GM18505 (cell line): ENCODE results near the gene ENGASE.
"Not testable (repeated sequence)": the region's sequence is repeated elsewhere in the genome, so short reads cannot be mapped to it uniquely, and the experiment has no call there.

Experiments
- ATAC-seq: cut with Tn5 transposase; IDR thresholded peaks from one replicate; pipeline ENCODE4 v1.9.1; 2021; ENCODE audit not compliant: unreplicated experiment
- POLR2A ChIP-seq: IDR thresholded peaks from 4 replicates; pipeline ENCODE4 v1.6.1; 2011; ENCODE audit warnings: borderline replicate concordance; ENCODE audit not compliant: insufficient read depth, insufficient read length; ENCODE audit errors: extremely low read depth

The ENGASE gene, protein sequence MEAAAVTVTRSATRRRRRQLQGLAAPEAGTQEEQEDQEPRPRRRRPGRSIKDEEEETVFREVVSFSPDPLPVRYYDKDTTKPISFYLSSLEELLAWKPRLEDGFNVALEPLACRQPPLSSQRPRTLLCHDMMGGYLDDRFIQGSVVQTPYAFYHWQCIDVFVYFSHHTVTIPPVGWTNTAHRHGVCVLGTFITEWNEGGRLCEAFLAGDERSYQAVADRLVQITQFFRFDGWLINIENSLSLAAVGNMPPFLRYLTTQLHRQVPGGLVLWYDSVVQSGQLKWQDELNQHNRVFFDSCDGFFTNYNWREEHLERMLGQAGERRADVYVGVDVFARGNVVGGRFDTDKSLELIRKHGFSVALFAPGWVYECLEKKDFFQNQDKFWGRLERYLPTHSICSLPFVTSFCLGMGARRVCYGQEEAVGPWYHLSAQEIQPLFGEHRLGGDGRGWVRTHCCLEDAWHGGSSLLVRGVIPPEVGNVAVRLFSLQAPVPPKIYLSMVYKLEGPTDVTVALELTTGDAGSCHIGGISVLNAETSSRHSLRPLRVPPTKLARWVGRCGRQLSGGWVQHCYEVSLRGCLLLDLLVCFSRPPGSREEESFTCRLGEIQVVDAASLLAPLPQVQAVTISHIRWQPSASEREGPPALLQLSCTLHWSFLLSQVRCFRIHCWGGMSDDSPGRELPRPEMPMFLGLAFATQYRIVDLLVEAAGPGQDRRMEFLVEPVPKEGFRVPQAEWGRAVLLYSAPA

DNA sequence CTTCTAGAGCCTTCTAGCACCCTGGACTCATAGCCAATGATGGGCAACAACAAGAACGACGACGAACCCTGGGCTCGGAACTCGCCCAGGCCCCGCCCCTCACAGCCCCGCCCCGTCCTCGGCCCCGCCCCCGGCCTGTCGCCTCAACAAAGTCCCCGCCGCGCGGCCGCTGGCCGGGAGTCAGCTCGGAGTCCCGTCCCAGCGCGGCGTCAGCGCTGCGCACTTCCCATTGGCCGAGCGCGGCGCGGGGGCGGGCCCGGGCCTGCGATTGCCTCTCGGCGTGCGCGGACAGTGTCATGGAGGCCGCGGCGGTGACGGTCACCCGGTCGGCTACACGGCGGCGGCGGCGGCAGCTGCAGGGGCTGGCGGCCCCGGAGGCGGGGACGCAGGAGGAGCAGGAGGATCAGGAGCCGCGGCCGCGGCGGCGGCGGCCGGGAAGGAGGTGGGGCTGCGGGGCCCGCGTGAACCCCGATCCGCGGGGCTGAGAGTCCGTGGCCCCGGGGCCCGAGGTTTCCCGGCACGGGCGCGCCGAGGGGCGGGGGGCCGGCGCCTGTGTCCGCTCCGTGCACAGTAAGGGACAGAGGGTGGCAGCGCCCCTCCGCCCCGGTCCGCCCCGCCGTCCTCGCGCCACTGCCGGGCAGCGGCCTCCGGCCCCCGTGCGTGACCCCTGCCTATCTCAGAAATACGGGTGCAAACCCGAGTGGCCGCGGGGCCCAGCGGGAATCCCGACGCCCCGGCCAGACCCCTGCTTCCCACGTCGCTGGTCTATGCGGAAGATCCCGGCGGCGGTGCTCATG, at the start of gene ENGASE:
ENGASE (plus strand) TSS at position 176 of the 797 bp plus-strand sequence; CDS start at position 297, 121 bp downstream.
- peak; percentile 76 for TF ChIP-seq POLR2A
- peak; percentile 81 for ATAC-seq

DNA sequence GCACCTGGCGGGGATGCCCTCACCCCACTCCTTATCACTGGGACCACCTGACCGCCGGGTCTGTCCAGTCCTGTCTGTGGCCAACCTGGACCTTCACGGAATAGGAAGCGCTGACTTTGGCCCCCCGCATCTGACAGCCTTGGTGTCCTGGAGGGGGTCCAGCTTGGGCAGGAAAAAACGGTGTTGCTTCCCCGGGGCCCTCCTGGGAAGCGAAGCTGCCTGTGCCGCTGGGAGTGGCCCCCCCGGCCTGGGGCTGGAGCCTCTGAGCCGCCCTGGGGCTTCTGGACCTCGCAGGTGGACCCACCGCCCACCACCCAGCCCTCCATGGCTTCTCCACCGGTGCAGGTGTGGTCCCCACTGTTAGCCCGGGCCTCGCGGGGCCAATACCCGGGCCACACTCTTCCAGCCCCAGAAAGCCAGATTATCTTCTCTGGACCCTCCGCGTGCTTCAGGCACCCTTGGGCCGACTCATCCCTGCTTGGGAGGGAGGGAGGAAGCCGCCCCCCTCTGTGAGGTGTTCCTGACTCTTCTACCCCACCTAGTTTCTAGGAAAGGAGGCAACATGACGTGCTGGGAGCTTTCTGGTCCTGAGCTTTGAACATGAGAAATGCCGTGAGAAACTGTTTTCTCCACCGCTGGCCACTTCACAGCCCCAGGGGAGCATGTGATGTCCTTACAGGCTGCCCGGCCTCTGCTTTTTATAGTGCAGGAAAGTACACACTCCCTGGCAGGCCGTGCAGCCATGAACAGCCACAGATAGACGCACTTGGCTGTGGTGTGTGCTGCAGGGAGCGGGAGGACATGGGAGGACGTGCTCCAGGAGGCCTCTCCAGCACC, 49.5 kb upstream of the ENGASE start:
- no peak for TF ChIP-seq POLR2A
- no peak for ATAC-seq

DNA sequence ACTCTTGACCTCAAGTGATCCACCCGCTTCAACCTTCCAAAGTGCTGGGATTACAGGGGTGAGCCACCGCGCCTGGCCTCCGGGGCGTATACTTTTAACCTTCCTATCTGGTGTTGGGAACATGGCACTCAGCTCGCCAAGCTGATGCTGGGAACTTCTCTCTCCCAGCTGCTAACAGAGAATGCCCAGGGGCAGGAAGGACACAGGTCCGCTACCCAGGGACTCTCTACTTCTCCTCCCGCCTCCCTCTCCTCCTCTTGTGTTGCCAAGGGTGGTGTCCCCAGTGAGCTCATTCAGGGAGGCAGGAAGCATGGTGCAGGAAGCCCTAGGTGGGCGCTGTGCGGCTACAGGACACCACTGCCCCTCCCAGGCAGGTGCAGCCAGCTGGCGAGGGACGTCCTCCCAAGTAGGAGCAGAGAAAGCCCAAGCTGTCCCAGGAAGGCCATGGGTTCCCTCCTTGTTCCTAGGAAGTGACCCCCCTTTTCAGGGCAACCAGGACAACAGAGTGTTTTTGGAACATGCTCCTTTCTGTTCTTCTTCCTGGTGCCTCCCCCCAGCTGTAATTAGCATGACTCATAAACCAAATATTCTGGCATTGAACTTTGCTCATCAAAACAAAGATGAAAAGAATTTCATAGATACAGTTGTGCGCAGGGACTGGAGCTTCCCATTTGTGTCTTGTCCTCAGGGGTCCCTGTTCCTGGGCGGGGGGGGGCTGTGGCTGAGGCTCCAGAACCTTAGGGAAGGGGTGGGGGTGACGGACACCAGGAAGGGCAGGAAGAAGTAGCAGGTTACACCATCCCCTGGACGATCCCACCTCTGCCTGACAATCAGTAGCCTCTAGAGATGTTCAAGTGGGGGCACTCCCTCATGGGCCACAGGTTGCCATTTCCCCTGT, 48.0 kb upstream of the ENGASE start:
- TF ChIP-seq POLR2A: no peak
- ATAC-seq: no peak

DNA sequence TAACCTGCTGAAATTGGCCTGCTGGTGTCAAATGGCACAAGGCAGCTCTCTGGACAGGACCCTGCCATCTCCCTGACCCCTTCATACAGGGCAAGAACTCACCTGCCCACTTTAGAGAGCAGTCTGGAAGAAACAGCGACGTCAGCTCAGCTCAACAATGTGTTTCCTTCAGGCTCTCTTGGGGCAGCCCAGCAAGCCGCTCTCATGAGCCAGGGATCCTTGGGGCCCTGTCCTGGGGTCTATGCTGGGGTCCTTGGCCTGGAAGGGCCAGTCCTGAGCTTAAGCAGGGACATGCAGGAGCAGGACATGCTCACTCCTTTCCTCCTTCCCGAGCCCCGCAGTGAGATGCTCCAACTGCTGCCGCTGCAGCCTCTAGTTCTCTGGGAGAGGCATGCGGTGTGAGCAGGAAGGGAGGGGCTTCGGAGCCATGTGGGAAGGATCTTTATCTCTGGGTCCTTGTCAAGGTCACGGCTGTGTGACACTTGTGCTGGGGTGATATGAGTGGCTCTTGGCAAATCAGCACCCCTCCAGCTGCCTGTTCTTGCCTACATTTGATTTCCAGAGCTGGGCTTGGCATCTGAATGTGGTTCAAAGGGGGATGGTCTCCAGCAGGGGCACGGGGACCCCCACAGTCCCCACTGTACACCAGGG, 47.2 kb upstream of the ENGASE start:
- no peak for ATAC-seq
- no peak for TF ChIP-seq POLR2A

DNA sequence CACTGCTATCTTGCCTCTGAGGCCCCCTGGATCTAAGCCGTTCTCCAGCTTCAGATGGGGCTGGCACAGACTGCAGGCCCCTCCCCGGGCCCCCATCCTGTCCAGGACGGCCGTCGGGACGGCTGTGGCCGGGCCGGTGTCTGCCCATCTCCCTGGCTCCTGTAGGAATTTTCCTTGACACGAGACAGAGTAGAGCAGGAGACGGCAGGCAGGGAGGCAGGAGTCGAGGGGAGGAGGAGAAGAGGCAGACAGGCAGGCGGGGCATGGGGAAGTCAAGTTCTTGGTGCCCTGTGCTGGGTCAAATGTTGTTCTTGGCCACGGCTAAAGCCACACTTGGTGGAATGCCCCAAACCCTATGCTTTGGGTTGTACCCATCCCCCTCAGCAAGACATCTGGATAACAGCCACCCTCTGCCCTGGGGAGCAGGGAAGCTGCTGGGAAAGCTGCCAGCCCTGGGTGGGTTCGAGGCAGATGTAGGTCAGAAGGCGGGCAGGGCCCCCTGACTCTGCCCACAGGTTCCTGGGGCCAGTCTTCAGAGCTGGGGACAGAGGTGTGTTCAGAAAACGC, 46.6 kb upstream of the ENGASE start:
- no peak for TF ChIP-seq POLR2A
- no peak for ATAC-seq

DNA sequence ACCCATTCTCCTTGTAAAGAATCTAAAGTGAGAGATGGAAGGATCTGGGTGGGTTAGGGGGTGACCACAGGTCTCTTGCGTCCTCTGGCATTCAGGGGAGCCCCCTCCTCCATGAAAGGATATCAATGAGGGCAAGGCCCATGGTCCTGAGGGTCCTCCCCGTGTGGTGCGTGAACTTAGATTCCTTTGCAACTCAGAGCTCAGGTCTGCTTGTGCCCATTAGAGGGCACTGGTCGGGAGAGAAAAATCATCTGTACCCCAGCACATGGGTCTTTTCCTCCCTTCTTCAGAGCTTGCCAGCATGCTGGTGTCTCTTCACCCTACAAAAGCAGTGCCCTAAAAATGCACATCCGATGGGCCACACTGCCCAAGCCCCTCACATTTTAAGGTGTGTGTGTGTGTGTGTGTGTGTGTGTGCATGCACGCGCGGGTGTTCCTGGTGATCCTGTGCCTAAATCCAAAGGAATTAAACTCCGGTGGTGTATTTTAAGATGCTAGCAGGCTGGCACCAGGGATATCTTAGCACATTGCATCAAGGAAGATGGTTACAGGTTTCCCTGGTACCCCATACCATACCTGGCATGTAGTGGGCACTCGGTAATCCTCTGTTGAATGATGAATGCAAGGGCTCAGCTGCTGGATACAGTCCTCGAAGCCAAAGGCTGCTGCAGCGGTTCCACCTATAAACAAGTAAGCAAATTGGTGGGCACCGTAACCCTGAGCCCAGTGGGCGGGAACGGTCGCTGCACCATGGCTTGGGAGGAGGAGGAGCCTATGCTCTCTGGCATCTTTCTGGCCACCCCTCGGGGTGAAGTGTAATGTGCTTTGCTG, 45.9 kb upstream of the ENGASE start:
- TF ChIP-seq POLR2A: no peak
- no peak for ATAC-seq

DNA sequence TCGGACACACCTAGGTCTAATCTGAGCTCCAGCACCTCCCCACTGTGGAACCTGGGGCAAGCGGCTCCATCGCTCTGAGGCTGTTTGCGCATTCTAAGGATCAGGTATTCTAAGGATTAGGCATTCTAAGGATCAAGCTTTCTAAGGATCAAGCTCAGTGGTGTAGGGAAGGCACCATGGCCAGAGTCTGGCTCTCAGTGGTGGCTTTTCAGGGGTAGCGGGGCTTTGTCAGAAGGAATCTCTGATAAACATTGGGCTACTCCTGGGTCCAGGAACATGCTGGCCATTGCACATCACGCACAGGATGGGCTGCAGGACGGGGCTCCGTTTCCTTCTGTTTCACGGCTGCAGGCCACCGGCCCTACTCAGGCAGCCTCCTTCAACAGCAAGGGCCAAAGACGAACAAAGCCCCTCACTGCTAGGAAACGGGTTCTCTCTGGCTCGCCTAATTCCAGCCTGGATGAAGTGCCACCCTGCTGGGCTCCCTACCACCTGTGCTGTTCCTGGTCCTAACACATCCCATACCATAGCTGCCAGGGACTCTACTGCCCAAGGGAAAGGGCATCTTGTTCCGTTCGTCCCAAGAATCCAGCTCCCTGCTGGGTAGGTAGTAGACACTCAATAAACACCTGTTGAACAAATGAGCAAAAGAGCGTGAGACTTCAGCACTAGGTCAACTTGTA, 45.2 kb upstream of the ENGASE start:
- no peak for ATAC-seq
- no peak for TF ChIP-seq POLR2A

DNA sequence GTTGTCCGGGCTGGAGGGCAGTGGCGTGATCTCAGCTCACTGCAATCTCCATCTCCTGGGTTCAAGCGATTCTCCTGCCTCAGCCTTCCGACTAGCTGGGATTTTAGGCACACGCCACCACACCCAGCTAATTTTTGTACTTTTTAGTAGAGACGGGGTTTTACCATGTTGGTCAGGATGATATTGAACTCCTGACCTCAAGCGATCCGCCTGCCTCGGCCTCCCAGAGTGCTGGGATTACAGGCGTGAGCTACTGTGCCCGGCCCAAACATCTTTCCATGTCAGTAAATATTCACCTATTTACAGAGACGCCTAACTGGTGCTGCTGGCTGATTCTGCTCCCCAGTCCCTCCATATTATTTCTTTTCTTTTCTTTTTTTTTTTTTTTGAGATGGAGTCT, 44.0 kb upstream of the ENGASE start:
- not testable (repeated sequence) for ATAC-seq

DNA sequence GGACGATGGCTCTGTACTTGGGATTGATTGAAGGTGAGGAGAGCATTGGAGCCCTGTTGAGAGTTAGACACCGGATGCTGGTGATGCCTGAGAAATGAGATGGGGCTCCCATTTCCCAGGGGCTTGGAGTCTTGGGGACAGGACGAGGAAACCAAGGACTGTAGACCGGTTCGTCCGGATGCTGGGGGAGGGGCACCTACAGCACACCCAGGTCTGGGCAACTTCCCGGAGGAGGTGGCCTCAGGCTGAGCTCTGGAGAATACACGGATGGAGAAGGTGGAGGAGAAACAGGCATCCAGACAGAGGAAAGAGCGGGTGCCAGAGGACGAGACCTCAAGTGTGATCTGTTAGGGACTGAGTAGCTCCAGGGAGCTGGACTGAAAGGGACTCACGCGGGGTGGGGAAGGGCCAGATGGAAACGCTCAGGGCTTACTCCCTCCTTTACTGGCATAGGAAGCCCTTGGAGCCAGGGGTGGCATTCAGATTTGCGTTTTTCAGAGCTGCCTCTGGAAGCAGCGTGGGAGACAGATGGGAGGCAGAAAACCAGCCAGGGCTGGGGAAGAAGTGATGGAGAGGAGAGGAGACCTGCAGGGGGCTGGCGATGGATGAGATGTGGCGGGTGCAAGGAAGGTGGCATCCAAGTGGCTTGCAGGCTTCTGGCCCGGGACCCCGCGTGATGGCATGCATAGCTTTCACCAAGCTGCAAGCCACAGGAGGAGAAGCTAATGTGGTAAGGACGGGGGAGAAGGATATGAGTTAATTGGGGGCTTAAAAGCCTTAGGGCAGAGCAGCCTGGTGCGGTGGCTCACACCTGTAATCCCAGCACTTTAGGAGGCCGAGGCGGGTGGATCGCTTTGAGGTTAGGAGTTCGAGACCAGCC, 42.4 kb upstream of the ENGASE start:
- no peak for ATAC-seq
- no peak for TF ChIP-seq POLR2A
